NCI-H2081 treated with DMSO at 0.1 percent for 48 hours (cell line): ENCODE results near the gene OR51M1.

Experiments
- DNase-seq: peaks from one replicate; lab custom pipeline; 2025; lab: John Stamatoyannopoulos, UW

Gene OR51M1

DNA sequence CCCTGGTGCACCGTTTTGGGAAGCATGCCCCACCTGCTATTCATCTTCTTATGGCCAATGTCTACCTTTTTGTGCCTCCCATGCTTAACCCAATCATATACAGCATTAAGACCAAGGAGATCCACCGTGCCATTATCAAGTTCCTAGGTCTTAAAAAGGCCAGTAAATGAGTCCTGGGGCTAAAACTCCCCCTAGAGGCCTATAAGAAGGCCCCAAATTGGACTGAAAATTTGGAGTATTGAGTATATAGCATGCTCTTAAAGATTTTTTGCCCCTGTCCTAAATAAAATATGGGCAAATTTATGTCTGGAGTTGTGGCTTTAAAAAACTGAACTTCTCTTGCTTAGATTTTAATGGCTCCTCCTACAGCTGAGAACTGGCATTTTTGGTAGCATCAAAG, 6.6 kb downstream of the OR51M1 start:
- no peak for DNase-seq

GRCh38 chr11:5394091-5394490, 10.5 kb downstream of the OR51M1 start:
- no peak for DNase-seq

GRCh38 chr11:5398936-5399335, 15.3 kb downstream of the OR51M1 start:
- no peak for DNase-seq

DNA sequence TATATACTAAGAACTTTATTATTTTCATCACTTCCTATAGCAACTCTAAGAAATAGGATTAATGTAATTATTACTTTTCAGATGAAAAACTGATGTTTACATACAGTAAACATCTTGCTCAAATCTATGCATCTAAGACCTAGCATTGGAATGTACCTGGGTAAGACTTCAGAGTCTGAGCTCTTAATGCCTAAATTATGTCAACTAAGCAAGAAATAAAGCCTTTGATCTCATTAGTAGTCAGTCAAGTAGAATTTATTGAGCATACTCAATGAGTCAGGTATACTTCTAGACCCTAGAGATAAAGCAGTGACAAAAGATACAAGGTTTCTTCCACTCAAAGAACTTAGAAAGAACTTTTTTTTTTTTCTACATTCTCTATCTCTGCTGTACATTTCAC, 21.6 kb downstream of the OR51M1 start:
- no peak for DNase-seq

- no peak for DNase-seq
Observed at GRCh38 chr11:5420993-5421392, 37.4 kb downstream of the OR51M1 start.

- no peak for DNase-seq
Observed at GRCh38 chr11:5421811-5422210, 38.2 kb downstream of the OR51M1 start, which contains the start of gene OR51Q1. Gene OR51Q1 (plus strand): TSS chr11:5422111. CDS start chr11:5422201, 90 bp downstream.

DNA sequence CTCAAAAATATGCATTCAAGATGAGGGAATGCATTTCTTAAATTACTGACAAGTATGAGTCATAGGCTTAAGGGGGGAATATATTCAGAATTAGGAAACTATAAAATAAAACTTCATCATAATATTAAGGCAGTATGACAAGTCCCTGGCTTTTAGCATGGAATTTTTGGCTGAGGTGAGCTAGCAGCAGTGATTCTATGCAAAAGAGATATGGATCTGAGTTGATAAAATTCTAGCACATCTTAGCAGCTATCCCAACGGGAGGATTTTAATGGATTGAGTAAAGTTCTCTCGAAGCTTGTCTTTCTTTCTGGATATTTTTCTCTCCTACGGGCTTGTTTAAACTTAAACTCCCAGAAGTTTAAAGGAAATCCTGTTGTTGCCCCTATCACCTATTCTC, 39.5 kb downstream of the OR51M1 start:
- DNase-seq = no peak

DNA sequence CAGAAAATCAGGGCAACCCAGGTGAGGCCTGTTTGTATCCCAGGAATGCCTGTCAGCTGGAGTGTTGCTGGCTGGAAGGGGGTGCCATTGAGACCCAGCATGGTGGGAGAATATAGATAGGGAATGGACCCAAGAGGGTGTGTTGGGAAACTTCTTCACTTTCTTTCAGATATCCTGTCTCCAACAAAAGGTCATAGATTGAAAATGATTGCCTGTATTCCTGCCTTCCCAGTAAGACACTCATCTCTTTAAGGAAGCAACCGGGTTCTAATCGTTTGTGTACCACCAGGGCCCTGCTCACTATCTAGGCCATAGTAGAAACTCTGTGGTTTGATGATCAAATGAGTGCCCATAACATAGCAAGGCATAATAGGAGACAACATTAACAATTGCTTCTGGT, 57.8 kb downstream of the OR51M1 start, which contains the start of gene OR51I1:
OR51I1 (minus strand) TSS at position 101 of the 400 bp plus-strand sequence; CDS start at position 101, 0 bp downstream.
- DNase-seq = no peak
